ENCODE results near the gene RABGEF1. TPM values are rescaled to one million over a fixed set of nuclear protein-coding genes. Genes with fewer than 3 reads are reported as not detected.

Gene RABGEF1
- total and polyA plus RNA-seq, 2 experiments from 2014 or later = 14.7 to 17.5 TPM

GRCh38 chr7:66739953-66740301, 606 bp upstream of the RABGEF1 start:
- ATAC-seq = no peak
- Mint-ChIP-seq H3K36me3 (ENCODE audit: low read depth) (peaks cover 22% of the 10 kb centered on the region), H3K9me3 (peaks cover 13% of the 10 kb centered on the region), H3K27ac (peak overlapping the region; percentile 94), H3K27me3 (ENCODE audit: insufficient read depth, low read depth, poor library complexity) (peaks cover 14% of the 10 kb centered on the region), H3K4me3 (peak overlapping the region; percentile 95), H3K4me1 (peaks cover 9% of the 10 kb centered on the region; the same call in 2 of the 3 replicates)
- DNase-seq (ENCODE audit: low spot score) = peak; percentile 35
- TF ChIP-seq JUNB (IDR thresholded peaks at IDR 0.05; ENCODE audit: unreplicated experiment) (no peak), ZNF114 (CRISPR knock-in tag; IDR thresholded peaks at IDR 0.05) (no peak), EZH2phosphoT487 (IDR thresholded peaks at IDR 0.05; ENCODE audit: unreplicated experiment) (no peak), POLR2AphosphoS5 (IDR thresholded peaks at IDR 0.05; ENCODE audit: low read depth) (no peak), NANOG (IDR thresholded peaks at IDR 0.05; ENCODE audit: borderline replicate concordance) (no peak), ZNF331 (CRISPR knock-in tag; IDR thresholded peaks at IDR 0.05; ENCODE audit: low read depth) (no peak), EZH2 (IDR thresholded peaks at IDR 0.05; ENCODE audit: low read depth, unreplicated experiment) (no peak), ZNF462 (CRISPR knock-in tag; IDR thresholded peaks at IDR 0.05) (no peak), ETS1 (IDR thresholded peaks at IDR 0.05) (no peak), CREB1 (CRISPR knock-in tag; IDR thresholded peaks at IDR 0.05; ENCODE audit: low read depth) (no peak)
- TF ChIP-seq, protein P1, sequence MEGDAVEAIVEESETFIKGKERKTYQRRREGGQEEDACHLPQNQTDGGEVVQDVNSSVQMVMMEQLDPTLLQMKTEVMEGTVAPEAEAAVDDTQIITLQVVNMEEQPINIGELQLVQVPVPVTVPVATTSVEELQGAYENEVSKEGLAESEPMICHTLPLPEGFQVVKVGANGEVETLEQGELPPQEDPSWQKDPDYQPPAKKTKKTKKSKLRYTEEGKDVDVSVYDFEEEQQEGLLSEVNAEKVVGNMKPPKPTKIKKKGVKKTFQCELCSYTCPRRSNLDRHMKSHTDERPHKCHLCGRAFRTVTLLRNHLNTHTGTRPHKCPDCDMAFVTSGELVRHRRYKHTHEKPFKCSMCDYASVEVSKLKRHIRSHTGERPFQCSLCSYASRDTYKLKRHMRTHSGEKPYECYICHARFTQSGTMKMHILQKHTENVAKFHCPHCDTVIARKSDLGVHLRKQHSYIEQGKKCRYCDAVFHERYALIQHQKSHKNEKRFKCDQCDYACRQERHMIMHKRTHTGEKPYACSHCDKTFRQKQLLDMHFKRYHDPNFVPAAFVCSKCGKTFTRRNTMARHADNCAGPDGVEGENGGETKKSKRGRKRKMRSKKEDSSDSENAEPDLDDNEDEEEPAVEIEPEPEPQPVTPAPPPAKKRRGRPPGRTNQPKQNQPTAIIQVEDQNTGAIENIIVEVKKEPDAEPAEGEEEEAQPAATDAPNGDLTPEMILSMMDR (conservative IDR thresholded peaks at IDR 0.05; ENCODE audit: low read depth in 2 of 2) = no peak
- H3K4me1 ChIP-seq (ENCODE audit: insufficient read depth) = peaks cover 7% of the 10 kb centered on the region; the same call in 1 of the 2 replicates
- H3K27ac ChIP-seq (ENCODE audit: low read depth) = peak overlapping the region; percentile 98
- H3K36me3 ChIP-seq (ENCODE audit: insufficient read depth) = no peaks in the 10 kb centered on the region
- H3F3A ChIP-seq (replicated peaks; ENCODE audit: low read depth) = peaks cover 7% of the 10 kb centered on the region; the same call in 1 of the 2 replicates
- H3K4me3 ChIP-seq = peak overlapping the region; percentile 94
- peak overlapping the region; percentile 91 for H3K4me2 ChIP-seq
- H2AFZ ChIP-seq = peak overlapping the region; percentile 75
- peaks cover 5% of the 10 kb centered on the region for H4K20me1 ChIP-seq (replicated peaks; ENCODE audit: insufficient read depth)
- peaks cover 44% of the 10 kb centered on the region for H3K79me2 ChIP-seq (replicated peaks; ENCODE audit: insufficient read depth)
- no peaks in the 10 kb centered on the region for H3K9me2 ChIP-seq (ENCODE audit: insufficient read depth)
- H3K27me3 ChIP-seq (ENCODE audit: insufficient read depth) = no peaks in the 10 kb centered on the region
